Measurements from ENCODE around the gene SPRR4.

DNA sequence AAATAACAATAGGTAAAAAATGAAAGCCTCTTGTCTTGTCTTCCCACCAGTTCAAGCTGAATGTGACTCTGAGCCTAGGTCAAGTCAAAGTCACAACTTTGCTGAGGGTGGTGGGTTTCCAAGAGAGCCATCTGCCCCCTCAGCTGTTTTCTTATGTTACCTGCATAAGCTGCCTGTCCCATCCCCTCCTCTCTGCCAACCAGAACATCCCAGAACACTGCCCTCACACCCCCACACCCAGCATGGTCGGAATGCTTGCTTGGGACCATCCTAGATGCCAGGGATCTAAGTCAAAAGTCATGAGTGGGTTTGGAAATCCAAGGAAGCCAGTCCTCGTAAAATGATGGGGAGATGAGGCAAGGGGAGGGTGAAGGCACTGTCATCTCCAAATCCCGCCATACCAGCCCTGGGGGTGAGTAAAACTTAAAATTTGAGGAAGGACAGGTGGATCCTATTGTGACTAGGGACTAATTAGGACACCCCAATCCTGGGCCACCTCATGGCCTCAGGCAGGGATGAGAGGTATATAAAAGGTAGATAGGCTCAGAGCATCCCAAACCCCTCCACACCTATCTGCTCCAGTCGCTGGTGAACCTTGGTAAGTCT, 23.7 kb upstream of the SPRR4 start, which contains the start of gene SPRR5:
- TF ChIP-seq, protein P1, sequence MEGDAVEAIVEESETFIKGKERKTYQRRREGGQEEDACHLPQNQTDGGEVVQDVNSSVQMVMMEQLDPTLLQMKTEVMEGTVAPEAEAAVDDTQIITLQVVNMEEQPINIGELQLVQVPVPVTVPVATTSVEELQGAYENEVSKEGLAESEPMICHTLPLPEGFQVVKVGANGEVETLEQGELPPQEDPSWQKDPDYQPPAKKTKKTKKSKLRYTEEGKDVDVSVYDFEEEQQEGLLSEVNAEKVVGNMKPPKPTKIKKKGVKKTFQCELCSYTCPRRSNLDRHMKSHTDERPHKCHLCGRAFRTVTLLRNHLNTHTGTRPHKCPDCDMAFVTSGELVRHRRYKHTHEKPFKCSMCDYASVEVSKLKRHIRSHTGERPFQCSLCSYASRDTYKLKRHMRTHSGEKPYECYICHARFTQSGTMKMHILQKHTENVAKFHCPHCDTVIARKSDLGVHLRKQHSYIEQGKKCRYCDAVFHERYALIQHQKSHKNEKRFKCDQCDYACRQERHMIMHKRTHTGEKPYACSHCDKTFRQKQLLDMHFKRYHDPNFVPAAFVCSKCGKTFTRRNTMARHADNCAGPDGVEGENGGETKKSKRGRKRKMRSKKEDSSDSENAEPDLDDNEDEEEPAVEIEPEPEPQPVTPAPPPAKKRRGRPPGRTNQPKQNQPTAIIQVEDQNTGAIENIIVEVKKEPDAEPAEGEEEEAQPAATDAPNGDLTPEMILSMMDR (IDR thresholded peaks at IDR 0.05; ENCODE audit: low read length) = no peak
- no peak for TF ChIP-seq EZH2 (optimal IDR thresholded peaks at IDR 0.05; ENCODE audit: low read depth, low read length)

Measured in MM.1S (cell line).